NCI-H128 (cell line): ENCODE results near the gene EYS.
"Not testable (repeated sequence)": the region's sequence is repeated elsewhere in the genome, so short reads cannot be mapped to it uniquely, and the experiment has no call there.

Experiments used
- DNase-seq: peaks from one replicate; lab custom pipeline; 2025; ENCODE audit not compliant: unreplicated experiment; lab: John Stamatoyannopoulos, UW

The EYS gene

DNA sequence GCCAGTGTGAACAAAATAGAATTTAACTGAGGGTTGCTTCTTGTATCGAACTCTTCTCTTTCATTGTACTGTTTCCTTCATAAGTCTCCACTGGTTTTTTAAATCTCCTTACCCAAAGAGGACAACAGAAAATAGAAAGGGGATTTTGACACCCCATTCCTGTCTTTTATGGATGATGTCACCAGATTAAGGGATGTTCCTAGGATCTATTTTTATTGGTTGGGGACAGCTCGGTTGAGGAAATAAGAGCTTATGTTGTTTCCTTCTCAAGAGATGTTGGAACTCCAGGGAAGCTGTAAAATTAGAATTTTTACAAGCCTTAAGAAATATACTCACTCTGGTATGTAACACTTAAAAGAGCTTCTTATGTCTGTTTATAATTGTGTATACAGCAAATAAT, 1900.0 kb downstream of the EYS start:
- no peak for DNase-seq

DNA sequence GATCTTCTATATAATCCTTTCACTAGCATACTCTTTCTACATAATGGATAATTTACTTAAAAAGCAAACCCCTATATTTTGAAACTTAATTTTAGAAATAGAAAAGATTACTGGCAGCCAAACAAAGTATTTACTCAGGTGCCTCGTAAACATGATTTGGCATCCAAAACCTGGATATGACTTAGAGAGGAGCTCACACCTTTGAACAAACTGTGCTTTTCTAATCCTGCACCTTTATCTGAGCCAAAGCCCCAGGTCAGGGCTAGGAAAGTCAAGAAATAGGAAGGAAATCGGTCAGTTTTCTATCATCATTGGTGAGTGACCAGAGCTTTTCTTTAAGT, 1900.5 kb downstream of the EYS start:
- DNase-seq = no peak

DNA sequence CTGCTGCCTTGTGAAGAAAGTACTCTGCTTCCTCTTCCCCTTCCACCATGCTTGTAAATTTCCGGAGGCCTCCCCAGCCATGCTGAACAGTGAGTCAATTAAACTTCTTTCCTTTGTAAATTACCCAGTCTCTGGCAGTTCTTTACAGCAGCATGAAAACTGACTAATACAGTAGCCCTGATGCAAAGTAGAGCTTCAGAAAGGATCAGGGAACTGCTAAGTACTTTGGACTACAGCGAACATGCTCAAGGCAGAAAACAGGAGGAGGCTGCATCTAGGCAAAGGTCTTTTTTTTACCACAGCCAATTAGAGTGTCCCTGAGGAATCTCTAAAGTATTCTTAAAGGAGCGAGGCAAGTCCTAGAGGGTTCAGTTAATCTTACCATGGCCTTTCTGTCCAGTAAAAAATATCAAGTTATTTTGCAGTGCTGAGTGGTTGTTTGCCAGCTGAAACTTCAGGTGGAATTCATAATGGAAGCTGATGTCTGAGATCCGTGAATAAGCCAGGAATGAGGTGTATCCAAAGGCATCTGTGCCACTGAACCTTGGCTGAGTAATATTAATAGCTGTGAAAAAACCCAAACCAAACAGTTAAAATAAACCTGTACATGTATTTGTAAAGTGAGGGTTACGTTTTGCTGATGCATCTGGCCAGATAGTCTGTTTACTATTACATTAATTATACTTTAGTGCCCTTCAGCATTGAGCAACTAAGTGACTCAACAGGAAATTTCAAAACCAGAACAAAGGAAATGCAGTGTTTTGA, 1901.0 kb downstream of the EYS start:
- DNase-seq = no peak

DNA sequence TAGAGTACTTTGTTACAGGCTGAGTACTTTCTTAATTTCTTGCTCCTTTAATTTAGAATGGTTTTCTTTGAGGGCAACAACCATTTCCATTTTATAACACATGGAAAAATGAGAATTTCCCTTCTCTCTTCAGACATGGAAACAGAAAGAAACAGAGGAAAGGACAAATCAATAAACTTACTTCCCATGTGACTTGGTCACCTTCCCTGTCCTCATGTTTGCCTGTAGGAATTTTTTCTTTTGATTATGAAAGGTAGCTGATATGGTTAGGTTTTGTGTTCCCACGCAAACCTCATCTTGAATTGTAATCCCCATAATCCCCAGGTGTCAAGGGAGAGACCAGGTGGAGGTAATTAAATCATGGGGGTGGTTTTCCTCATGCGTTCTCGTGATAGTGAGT, 1901.7 kb downstream of the EYS start:
- DNase-seq = no peak

DNA sequence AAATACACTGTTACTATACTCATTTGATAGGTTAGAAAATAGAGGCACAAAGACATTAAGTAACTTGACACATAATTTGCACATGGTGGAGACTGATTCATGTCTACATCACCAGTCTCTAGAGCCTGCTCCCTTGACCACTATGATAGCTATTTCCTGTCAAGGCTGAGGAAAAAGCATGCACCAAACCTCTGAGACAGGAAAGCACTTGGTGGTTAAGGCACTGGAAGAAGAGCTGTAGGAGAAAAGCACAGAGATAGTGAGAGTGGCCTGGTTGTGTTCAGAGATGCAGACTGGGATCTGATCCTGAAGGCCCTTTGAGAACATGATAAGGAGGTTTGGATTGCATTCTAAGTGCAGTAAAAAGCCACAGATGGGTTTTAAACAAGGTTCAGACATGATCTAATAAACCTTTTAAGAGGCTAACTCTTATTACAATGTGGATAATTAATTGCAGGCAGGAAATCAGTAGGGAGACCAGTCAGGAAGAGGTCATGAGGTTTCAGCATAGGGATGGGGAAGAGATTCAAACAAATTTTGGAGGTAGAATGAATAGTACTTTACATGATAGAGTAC, 1902.6 kb downstream of the EYS start:
- no peak for DNase-seq

DNA sequence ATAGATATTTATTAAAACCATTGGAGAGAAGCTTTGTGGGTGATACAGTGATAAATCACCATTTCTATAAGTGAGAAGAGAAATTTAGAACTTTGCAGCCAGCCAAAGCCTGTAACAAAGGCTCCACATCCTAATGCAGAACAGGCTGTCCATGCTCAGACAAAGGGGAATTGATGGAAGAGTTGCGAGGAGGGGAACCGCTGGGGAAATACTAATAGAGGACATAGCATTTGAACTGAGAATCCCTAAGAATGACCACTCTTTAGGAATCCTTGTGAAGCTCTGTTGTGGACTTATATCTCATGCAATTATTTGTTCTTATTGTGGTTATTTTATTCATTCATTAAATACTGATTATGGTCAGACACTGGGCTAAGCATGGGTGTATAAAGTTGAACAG, 1903.7 kb downstream of the EYS start:
- DNase-seq = no peak

DNA sequence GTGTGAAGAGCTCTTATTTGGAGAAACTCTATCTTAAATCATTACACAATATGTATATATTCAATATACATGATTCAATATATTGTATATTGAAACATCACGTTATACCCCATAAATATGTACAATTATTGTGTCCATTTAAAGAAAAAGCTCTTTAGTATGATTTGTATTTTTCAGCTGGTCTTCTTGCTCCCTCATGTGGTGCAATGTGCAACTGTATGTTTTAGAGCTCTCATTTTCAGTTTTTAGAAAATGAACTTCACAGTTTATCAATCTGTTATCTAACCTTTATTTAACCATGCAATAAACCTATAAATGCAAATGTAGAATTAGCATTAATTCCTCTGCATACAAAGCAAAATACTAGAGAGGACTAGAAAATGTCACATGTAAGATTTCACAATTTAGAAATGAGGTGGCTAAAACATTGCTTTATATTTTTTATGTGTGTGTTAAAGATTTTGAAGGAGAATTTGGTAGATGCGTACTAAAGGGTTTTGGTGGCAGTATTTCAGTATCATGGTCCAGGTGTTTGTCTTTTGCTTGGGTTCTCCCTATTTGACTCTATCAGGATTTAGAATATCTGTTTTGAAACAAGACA, 1904.3 kb downstream of the EYS start:
- DNase-seq = no peak

DNA sequence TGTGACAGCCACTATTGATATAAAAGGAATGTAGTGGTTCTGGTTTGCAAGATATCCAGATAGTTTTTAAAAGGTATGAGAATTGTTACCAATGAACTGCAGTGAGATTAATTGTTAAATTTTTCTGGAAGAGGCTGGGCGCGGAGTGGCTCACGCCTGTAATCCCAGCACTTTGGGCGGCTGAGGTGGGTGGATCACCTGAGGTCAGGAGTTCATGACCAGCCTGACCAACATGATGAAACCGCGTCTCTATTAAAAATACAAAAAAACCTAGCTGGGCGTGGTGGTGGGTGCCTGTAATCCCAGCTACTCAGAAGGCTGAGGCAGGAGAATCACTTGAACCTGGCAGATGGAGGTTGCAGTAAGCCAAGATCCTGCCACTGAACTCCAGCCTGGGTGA, 1906.6 kb downstream of the EYS start:
- DNase-seq = not testable (repeated sequence)

DNA sequence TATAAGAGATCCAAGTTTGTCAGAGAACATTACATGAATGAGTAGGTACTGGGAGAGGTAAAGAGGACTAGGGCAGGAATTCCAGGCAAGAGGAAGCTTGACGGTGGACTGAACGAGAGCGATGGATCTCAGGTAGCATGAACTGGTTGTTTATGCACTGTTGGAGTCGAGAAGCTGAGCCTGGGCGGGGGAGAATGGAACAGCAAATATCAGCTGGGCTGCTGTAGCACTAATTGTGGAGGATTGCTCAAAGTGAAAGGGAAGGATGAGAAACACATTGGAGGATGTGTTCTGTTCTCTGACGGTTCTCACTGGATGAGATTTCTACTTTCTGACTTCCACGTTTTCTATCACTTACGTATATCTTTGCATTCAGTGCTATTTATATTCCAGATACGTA, 1907.2 kb downstream of the EYS start:
- DNase-seq = no peak

DNA sequence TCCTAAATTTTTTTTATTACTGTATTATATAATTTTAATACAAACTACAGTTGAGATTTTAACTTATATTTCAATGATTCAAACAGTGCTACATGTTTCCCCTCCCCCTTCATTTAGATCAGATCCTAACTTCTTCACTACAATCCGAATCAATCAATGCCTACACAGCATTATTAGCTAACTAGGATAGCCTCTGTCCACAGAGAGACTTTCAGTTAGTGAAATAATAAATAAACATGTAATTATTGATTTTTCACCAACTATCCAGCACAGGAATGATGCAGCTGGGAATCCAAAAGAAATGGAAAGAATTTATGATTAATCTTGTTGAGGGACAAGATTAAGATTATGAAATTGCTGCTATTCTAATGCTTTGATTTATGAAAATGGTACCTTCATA, 1907.7 kb downstream of the EYS start:
- DNase-seq = no peak

DNA sequence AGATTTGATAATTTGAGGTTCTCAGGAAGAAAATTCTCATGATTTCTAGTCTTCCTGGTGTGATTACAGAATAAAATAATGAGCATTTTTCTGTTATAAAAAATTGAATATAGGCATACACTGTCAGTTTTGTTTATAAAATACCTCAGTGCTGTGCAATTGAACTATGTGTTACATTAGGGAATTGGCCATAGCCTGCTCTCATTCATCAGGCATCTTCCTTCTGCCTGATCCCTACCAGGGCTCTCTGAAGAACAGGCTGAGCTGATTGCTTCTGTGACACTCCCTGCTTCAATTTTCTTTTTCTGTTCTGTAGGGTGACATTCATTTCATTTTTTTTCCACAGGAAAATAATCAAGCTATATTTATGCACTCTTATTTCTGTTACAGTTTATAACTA, 1908.6 kb downstream of the EYS start:
- DNase-seq = no peak

DNA sequence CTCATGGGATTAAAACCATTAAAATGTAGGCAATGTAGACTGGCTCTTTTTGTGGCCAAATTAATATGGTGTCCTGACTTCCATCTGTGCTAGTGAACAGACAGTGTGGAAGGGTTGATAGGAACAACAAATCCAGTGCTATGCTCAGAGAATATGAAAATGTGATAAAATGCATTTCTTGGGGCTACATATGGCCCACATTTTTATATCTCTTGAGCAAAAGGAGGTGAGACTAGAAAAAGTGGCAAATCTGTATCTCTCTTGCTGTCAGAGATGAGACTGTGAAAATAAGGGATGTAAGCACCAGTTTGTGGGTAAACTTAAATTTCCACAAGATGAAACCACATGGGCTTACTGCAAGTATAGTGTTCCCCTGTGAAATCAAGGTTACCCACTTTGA, 1909.3 kb downstream of the EYS start:
- no peak for DNase-seq

DNA sequence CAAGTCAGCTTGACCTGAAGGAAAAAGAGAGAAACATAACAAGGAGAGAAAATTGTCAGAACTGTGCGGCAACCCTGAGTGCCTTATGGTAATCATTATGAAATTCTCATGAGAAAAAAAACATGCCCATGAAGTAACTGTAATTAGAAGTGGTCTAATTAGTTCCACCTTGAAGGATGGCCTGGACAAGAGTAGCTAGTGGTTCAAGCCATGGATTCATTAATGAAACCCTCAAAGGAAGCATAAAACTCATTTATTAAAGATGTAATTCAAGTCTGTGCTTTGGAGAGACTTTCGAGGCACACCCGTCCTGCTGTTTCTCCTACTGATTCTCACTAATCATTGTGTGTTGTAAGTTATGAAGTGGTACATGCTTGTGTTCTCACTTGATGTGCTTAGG, 1911.2 kb downstream of the EYS start:
- DNase-seq = no peak

DNA sequence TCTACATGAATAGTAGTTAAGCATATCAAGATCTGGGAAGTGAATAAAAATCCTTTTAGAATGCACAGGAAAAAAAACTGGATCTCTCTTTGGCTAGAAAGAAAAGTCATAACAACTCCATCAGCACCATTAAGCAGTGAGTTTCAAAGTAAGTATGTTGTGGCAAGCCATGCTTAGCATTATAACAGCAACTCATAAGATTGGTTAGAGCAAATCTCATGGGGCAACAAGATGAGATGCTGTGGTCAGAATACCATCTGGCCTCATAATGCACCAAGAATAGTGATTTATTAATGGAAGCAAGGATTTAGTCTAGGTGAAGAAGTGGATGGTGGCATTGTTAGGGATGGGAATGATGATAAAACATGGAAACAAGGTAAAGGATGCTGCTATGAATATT, 1912.0 kb downstream of the EYS start:
- DNase-seq = no peak

DNA sequence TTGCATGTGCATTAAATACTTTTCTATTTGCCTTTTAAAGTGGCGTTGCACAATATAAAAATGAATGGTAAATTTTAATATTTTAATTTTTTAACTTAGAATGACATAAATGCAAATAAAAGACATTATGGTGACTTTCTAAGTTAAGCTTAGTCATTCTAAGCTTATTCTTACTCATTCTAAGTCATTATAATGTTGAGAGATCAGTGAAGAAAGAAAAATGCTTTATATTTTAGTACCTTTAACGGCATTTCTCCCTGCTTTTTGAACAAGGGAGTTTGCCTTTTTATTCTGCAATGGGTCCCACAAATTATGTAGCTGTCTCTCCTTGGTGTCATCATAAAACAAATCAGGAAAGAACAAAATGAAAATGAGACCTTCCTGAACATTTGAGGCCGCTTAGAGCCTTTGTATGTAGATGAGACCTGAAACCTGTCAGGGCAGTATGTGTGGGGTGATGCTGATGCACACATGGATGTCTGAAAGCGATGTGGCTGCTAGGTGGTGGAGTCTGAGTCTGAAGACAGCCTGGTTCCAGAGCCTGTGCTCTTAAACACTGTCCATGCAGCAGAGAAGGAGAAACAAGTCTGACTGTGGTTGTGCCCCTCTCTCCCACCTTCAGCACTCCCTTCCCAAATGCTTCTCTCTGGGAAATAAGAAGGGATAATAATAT, 1913.4 kb downstream of the EYS start:
- DNase-seq = no peak

DNA sequence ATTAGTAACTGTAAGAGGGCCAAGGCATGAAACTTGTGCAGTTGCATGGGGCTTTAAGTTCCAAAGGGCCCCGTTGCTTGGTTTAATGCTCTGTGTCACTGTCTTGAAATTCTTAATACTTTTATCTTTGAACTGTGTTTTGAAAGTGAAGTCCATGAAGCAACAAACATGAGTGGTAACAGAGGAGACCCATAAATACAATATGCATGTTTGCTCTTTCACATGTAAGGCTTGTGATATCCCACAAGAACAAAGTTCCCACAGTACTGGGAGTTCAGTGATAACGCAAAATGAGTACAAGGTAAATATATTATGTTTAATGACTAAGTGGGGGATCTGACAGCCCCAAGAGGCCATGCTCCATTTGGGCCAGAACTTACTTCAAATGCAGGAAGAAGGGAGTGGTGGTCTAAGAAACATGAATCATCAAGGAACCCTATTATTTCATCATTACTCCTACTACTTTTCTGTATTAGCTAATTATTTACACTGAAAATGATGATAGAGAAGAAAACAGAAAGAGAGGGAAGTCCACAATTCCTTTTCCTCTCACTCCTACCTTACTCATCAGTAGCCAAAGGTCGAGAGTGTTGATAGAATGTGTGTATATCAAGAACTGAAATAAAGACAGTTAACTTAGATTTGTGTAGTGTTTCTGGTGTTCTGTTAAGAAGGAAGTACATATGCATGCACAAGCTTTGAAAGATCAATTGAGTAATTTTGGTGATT, 1914.1 kb downstream of the EYS start:
- no peak for DNase-seq

DNA sequence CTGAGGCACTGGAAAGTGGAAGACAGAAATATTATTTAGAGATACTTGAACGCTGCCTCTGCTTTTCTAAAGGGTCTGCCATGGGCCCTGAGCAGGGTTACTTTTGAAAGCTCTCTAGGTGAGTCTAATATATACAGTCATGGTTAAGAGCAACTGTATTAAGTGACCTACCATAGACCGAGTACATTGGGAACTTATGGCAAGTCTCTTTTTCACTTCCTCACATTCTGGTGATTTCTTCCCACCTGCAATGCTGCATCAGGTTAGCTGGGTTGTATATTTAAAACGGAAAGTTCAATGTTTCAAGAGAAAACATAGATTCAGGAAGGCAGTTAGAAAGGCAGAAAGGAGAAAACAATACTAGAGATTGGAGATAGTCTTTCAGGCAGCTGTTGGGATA, 1916.7 kb downstream of the EYS start:
- no peak for DNase-seq

DNA sequence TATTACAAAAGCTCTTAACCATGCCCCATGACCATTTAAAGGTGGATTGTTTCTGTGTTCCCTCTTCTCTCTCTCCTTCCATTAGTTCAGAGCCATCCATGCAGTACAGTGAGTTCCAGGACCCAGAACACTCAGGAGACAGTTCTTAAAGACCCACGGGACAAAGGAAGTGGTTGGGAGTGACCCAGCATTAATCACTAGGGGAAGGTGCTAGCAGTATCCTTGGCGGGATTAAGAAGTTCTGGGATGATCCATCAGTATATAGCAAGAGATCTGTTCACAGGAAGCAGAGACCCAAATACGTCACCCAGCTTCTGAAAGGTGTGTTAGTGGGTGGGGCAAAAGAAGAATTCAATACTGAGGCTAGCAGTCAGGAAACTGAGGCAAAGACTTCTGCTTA, 1917.3 kb downstream of the EYS start:
- no peak for DNase-seq

DNA sequence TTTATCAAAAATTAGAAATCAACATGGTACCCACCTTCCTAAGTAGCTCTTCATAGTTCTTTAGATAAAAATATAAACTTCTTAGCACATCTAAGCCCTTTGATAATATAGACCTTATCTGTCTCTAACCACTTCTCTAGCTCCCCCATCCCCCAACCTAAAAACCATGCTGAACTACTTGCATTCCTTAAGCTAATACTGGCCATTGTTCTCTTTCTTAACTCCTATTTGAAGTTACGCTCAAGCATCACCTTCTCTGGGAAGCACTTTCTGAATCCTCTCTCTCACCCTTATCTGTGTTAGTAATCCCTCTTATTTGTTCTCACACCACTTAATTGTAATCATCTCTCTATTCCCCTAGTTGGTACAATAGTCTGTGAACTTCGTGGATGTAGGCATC, 1918.5 kb downstream of the EYS start:
- DNase-seq = no peak

DNA sequence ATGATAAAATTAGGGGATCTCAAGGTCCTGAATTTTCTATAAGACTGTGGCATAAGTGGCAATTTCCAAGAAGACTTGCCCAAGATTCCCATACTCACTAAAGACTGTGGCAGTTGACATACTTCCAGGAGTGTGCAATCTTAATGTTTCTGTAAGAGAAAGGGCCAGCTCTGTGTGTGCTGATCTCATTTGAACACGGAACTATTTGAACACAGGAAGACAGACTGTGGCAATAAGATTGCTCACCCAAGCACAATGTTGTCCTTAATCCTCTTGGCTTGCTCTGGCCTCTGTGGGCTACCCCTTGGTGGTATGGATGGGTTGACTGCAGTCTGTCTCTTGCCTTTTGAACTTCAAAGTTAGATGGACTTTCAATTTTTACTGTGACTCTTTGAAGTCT, 1920.0 kb downstream of the EYS start:
- DNase-seq = no peak

DNA sequence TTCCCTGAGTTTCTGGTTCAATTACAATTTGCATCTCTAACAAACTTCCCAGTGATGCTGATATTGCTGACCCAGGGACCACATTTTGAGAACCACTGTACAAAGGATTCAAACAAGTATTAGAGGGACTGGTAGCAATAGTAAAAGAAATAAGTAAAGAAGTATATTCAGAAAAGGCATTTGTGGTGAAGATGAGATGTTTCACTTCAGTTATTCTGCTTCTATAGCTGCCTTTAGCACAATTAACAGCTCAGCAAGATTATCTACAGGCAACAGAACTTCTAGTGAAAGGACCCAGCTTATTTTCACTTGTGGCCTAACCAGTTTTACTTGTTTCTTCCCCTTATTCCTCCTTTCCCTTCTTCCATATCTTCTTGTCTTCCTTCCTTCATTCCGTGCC, 1922.0 kb downstream of the EYS start:
- DNase-seq = no peak

DNA sequence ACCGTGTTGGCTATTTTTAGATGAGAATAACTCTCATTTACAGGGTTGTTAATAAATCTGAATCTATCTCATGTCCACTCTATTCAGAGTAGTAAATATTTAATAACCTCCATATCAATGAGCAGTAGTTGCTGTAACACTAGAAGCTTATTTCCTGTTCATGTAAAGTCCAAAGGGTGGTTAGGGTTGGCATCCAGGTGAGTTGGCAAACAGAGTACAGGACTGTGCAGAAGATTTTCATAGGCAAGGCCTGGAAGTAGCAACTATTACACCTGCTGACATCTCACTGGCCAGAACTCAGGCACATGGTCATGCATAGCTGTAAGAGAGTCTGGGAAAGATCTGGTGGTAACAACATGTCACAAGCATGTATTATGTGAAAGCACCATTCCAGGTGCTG, 1923.9 kb downstream of the EYS start:
- no peak for DNase-seq
